Measurements from ENCODE around the gene GABRA5. TPM values are rescaled to one million over a fixed set of nuclear protein-coding genes. Genes with fewer than 3 reads are reported as not detected.
"Not testable (repeated sequence)": the region's sequence is repeated elsewhere in the genome, so short reads cannot be mapped to it uniquely, and the experiment has no call there.

Gene GABRA5
- total RNA-seq, 1 experiment from 2014 or later, result not detected

DNA sequence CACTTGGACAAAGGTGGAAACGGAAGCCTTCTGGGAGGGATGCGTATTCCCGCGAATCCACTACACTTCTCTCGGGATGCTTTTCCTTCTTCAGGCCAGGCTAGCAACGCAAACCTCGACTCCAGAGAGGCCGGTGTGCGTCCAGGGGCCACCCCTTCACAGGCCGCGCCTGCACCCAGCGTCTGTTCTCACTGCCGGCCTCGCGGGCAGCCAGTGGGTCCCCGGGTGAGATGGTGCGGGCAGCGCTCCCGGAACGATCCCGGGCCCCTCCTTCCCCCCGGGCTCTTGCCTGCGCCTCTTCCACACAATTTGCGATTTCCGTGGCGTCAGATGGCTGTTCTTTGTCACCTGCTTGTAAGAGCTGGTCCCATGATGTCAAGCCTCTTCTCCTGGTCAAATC lies 27.3 kb downstream of the GABRA5 start:
- Histone ChIP-seq H3K4me1 (replicated peaks; ENCODE audit: insufficient read depth) (no peaks in the 10 kb centered on the region), H3K27ac (no peak overlapping the region), H3K4me3 (no peak overlapping the region), H3K9me3 (ENCODE audit: insufficient read depth, low read depth) (no peaks in the 10 kb centered on the region), H3K27me3 (ENCODE audit: insufficient read depth, low read depth) (no peaks in the 10 kb centered on the region), H3K79me2 (ENCODE audit: low read depth) (no peaks in the 10 kb centered on the region), H3K9me2 (ENCODE audit: insufficient read depth) (no peaks in the 10 kb centered on the region), H4K20me1 (ENCODE audit: insufficient read depth) (no peaks in the 10 kb centered on the region), H3F3A (ENCODE audit: insufficient read depth, low read depth) (no peaks in the 10 kb centered on the region), H3K36me3 (ENCODE audit: low read depth) (no peaks in the 10 kb centered on the region), H2AFZ (no peak overlapping the region), H3K4me2 (no peak overlapping the region)
- TF ChIP-seq EZH2 (IDR thresholded peaks at IDR 0.05; ENCODE audit: low read depth), result no peak
- TF ChIP-seq, protein P1, sequence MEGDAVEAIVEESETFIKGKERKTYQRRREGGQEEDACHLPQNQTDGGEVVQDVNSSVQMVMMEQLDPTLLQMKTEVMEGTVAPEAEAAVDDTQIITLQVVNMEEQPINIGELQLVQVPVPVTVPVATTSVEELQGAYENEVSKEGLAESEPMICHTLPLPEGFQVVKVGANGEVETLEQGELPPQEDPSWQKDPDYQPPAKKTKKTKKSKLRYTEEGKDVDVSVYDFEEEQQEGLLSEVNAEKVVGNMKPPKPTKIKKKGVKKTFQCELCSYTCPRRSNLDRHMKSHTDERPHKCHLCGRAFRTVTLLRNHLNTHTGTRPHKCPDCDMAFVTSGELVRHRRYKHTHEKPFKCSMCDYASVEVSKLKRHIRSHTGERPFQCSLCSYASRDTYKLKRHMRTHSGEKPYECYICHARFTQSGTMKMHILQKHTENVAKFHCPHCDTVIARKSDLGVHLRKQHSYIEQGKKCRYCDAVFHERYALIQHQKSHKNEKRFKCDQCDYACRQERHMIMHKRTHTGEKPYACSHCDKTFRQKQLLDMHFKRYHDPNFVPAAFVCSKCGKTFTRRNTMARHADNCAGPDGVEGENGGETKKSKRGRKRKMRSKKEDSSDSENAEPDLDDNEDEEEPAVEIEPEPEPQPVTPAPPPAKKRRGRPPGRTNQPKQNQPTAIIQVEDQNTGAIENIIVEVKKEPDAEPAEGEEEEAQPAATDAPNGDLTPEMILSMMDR (conservative IDR thresholded peaks at IDR 0.05), result no peak
- no TSS peak for BruUV-seq (replicated peaks)
- intact Hi-C loops (cut with micrococcal nuclease; ENCODE audit: unreplicated experiment), result no loop called here
- POLR2A ChIA-PET (ENCODE audit: unreplicated experiment), result no interaction called here
- DNase-seq, result no peak
- CTCF ChIA-PET, result no interaction called here

DNA sequence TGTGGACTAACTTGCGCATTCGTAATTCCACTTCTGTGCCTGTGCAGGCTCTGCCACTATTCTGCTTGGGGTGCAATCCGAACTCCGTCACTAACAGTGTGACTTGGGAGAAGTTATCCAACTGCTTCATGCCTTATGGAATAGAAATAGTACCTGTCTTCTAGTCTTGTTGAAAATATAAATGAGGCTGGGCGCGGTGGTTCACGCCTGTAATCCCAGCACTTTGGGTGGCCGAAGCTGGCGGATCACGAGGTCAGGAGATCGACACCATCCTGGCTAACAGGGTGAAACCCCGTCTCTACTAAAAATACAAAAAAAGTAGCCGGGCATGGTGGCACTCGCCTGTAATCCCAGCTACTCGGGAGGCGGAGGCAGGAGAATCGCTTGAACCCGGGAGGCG lies 28.5 kb downstream of the GABRA5 start:
- H2AFZ ChIP-seq; H3K9me2 ChIP-seq (ENCODE audit: insufficient read depth); intact Hi-C loops (cut with micrococcal nuclease; ENCODE audit: unreplicated experiment); H4K20me1 ChIP-seq (ENCODE audit: insufficient read depth); H3F3A ChIP-seq (ENCODE audit: insufficient read depth, low read depth); H3K4me3 ChIP-seq; H3K4me1 ChIP-seq (replicated peaks; ENCODE audit: insufficient read depth); H3K36me3 ChIP-seq (ENCODE audit: low read depth); POLR2A ChIA-PET (ENCODE audit: unreplicated experiment); DNase-seq; H3K27me3 ChIP-seq (ENCODE audit: insufficient read depth, low read depth); H3K27ac ChIP-seq; H3K4me2 ChIP-seq; BruUV-seq (replicated peaks); H3K79me2 ChIP-seq (ENCODE audit: low read depth); H3K9me3 ChIP-seq (ENCODE audit: insufficient read depth, low read depth); CTCF ChIA-PET: not testable (repeated sequence)

DNA sequence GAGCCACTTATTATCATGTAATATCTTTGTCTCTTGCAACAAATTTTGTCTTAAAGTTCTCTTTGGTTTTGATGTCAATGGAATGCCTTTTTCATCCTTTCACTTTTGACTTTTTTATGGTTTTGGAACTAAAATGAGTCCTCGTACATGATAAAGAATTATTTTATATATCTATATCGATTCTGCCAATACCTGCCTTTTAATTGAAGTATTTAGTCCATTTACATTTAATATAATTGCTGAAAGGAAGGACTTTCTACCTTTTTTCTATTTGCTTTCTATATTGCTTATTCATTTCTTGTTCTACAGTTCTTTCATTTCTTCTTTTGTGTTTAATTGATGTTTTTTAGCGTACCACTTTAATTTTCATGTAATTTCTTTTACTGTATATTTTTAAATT lies 32.8 kb downstream of the GABRA5 start:
- no peaks in the 10 kb centered on the region for H3K36me3 ChIP-seq (ENCODE audit: low read depth)
- CTCF ChIA-PET, result no interaction called here
- TF ChIP-seq, protein P1 (conservative IDR thresholded peaks at IDR 0.05), result no peak
- TF ChIP-seq EZH2 (IDR thresholded peaks at IDR 0.05; ENCODE audit: low read depth), result no peak

DNA sequence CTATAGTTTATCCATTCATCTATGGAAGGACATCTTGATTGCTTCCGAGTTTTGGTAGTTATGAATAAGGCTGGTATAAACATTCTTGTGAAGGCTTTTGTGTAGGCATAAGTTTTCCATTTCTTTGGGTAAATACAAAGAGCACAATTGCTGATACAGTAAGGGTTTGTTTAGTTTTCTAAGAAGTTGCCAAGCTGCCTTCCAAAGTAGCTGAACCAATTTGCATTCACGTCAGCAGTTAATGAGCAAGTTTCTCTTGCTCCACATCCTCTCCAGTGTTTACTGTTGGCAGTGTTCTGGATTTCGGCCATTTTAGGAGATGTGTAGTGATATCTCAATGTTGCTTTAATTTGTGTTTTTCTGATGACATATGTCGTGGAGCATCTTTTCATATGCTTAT lies 34.2 kb downstream of the GABRA5 start:
- H3K27me3 ChIP-seq (ENCODE audit: insufficient read depth, low read depth), result no peaks in the 10 kb centered on the region
- H3K27ac ChIP-seq, result no peak overlapping the region
- no peak overlapping the region for H2AFZ ChIP-seq
- TF ChIP-seq, protein P1 (conservative IDR thresholded peaks at IDR 0.05), result no peak
- TF ChIP-seq EZH2 (IDR thresholded peaks at IDR 0.05; ENCODE audit: low read depth), result no peak
- H3F3A ChIP-seq (ENCODE audit: insufficient read depth, low read depth), result no peaks in the 10 kb centered on the region
- POLR2A ChIA-PET (ENCODE audit: unreplicated experiment), result no interaction called here
- H3K9me2 ChIP-seq (ENCODE audit: insufficient read depth), result no peaks in the 10 kb centered on the region
- no peak for DNase-seq
- CTCF ChIA-PET, result no interaction called here
- no peak overlapping the region for H3K4me2 ChIP-seq
- intact Hi-C loops (cut with micrococcal nuclease; ENCODE audit: unreplicated experiment), result no loop called here
- H3K9me3 ChIP-seq (ENCODE audit: insufficient read depth, low read depth), result no peaks in the 10 kb centered on the region
- H4K20me1 ChIP-seq (ENCODE audit: insufficient read depth), result no peaks in the 10 kb centered on the region
- H3K4me1 ChIP-seq (replicated peaks; ENCODE audit: insufficient read depth), result no peaks in the 10 kb centered on the region
- no peaks in the 10 kb centered on the region for H3K36me3 ChIP-seq (ENCODE audit: low read depth)
- BruUV-seq (replicated peaks), result no TSS peak
- no peak overlapping the region for H3K4me3 ChIP-seq
- no peaks in the 10 kb centered on the region for H3K79me2 ChIP-seq (ENCODE audit: low read depth)

More for the DNA sequence above, 32.8 kb downstream of the GABRA5 start:
- Histone ChIP-seq H3F3A (ENCODE audit: insufficient read depth, low read depth) (no peaks in the 10 kb centered on the region), H3K9me3 (ENCODE audit: insufficient read depth, low read depth) (no peaks in the 10 kb centered on the region), H2AFZ (no peak overlapping the region), H3K27ac (no peak overlapping the region), H3K79me2 (ENCODE audit: low read depth) (no peaks in the 10 kb centered on the region), H3K9me2 (ENCODE audit: insufficient read depth) (no peaks in the 10 kb centered on the region), H3K27me3 (ENCODE audit: insufficient read depth, low read depth) (no peaks in the 10 kb centered on the region), H3K4me2 (no peak overlapping the region), H4K20me1 (ENCODE audit: insufficient read depth) (no peaks in the 10 kb centered on the region), H3K4me3 (no peak overlapping the region), H3K4me1 (replicated peaks; ENCODE audit: insufficient read depth) (no peaks in the 10 kb centered on the region)
- intact Hi-C loops (cut with micrococcal nuclease; ENCODE audit: unreplicated experiment), result no loop called here
- BruUV-seq (replicated peaks), result no TSS peak
- no peak for DNase-seq
- POLR2A ChIA-PET (ENCODE audit: unreplicated experiment), result no interaction called here
